GM18858 (cell line): ENCODE results near the gene OR52W1.
"Not testable (repeated sequence)": the region's sequence is repeated elsewhere in the genome, so short reads cannot be mapped to it uniquely, and the experiment has no call there.

ENCODE experiments used
- ATAC-seq: cut with Tn5 transposase; IDR thresholded peaks from one replicate; pipeline ENCODE4 v1.9.1; 2021; ENCODE audit not compliant: unreplicated experiment

OR52W1 gene

DNA sequence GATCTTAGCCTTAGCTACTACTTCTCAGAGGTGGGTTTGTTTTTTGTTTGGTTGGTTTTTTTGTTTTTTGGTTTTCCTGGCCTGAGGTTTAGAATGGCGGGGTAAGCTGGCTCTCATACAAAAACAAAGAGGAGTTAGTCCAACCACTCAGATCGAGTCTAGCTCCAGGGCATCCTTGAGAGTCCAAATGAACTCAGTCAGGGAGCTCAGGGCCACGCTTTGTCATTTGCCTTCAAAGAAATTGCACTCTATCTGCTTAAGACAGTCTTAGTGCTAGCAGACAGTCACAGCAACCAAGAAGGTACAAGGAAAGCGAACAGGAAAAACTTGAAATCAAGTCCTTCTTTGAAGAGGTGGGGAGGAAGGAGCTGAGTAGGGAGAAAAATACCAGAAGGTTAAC, 17.5 kb downstream of the OR52W1 start:
- ATAC-seq = no peak

DNA sequence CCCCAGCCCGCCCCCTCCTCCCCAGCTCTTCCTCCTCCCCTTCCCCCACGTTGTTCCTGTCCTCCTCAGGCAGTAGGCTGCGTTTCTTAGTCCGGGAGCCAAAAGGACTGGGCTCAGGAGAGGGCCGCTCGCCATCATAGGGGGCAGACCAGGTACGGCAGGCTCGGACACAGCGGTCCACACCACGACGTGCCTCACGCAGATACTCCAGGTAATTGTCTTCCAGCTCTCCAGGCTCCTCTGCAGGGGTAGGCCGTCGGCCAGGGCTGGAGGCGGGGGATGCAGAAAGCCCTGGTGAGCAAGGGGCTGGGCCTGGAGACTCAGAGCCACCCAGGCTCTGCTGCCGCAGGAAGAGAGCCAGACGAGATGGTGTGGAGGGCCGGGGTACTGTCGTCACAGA, 18.7 kb downstream of the OR52W1 start:
- ATAC-seq = no peak

- ATAC-seq = no peak
Measured at GRCh38 chr11:6219359-6219758, 20.3 kb downstream of the OR52W1 start.

DNA sequence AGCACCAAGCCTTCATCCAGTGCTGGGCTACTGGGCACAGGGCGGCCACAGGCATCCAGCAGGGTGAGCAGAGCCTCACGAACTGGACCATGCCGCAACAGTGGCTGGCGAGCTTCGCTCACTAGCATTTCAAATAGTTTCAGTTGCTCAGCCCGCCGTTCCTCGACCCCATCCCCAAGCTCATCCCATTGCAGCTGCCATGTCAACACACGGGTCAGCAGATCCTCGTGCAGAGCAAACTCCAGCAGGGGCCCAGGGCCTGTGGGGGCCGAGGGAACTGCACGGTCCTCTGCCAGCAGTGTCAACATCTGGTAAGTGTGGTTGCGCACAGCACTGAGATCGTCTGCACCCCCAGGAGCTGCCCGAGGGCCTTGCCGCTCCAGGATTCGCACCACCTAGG, 24.8 kb downstream of the OR52W1 start:
- ATAC-seq = no peak

GRCh38 chr11:6224421-6224820, 25.4 kb downstream of the OR52W1 start:
- ATAC-seq = no peak

DNA sequence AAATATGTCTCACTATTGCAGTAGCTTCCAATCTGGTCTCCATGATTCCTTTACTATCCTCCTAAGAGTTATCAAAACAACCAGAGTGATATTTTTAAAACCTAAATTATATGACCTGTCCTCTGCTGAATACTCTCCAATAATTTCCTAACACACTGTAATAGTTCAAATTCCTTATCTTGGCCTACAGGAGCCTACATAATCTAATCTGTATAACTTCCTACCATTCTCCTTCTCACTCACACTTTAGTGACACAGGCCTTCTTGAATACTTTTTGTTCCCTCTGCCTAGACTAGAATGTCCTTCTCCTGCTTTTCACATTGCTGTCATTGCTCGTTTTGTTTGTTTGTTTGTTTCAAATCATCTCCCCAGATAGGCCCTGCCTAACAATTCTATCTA, 26.0 kb downstream of the OR52W1 start:
- no peak for ATAC-seq

- ATAC-seq = no peak
Measured at GRCh38 chr11:6225896-6226295, 26.9 kb downstream of the OR52W1 start.

GRCh38 chr11:6228520-6228919, 29.5 kb downstream of the OR52W1 start:
- ATAC-seq = no peak

DNA sequence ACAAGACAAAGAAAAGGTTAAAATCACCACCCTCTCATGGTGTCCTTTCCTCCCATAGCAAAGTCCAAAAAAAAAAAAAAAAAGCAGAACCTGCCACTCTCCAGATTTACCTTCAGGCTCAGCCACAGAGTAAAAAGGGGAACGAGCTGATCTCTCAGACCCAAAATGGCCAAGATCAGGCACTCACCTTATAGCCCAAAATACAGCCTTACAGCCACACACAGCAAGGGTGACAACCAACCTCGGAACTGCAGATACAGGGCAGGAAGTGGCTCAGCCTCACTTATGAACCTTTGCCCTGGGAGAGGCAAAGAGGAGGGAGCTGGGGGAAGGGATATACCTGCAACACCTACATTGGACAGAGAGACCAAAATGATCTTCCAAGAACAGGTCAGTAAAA, 30.9 kb downstream of the OR52W1 start:
- ATAC-seq = no peak

GRCh38 chr11:6232899-6233298, 33.9 kb downstream of the OR52W1 start:
- no peak for ATAC-seq

- no peak for ATAC-seq
Measured at GRCh38 chr11:6233984-6234386, 35.0 kb downstream of the OR52W1 start.

DNA sequence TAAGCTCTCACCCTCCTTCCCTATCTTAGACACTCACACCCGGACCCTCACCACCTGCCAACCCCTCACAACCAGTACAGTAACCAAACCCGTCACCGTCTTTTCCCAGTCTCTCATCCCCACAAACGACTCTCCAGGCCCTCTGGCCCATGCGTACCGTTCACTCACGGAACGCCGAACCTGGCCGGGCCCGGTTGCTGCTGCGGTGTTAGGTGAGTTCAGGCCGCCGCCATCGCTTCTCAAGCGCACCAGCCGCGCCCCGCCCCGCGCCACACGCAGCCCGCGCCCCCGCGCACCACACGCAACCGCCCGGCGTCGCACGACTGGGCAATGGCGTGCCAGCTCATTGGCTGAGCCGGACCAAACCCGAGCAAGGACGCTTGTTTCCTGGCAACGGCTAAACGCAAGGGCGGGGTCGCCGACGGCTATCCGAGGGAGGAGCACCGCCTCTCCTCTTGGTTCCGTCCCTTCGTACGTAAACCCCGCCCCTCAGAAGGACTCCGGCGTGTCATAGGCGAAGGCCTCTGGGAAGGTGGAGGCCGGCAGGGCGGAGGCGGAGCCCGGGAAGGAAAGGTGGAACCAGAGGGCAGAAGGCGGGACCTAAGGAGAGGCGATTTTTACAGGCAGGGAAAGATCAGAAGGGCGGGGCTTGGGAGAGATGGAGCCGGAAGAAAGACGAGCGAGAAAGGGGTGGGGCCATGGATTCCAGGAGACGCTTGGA, 35.5 kb downstream of the OR52W1 start, which contains the start of gene FHIP1B:
TSS of gene FHIP1B (minus strand) at position 250 of the 721 bp plus-strand sequence. CDS start 10,120 bp downstream, outside the sequence.
- peak; percentile 91 for ATAC-seq

- no peak for ATAC-seq
Measured at GRCh38 chr11:6237266-6237665, 38.2 kb downstream of the OR52W1 start.

DNA sequence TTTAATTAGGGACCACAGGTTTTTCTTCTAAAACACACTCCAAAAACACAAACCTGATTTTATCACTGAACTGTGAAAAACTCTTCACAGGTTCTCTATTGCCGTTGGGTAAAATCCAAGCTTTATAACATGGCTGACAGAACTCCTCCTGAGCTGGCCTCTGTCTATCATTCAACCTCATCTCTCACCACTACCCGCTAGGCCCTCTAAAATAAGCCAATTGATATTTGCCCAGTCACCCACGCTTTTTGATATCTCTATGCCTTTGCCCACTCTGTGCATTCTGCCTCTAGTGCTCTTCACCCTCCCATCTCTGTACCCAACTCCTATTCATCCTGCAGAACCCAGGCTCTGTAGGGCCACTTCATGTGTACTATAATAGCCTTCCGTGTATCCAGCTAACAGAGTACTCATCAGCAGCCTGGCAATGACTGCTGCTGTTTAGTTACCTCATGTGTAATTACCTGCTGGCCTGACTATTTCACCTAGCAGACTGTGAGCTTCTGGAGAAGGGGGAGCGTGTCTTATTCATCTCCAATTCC, 38.8 kb downstream of the OR52W1 start:
- no peak for ATAC-seq

DNA sequence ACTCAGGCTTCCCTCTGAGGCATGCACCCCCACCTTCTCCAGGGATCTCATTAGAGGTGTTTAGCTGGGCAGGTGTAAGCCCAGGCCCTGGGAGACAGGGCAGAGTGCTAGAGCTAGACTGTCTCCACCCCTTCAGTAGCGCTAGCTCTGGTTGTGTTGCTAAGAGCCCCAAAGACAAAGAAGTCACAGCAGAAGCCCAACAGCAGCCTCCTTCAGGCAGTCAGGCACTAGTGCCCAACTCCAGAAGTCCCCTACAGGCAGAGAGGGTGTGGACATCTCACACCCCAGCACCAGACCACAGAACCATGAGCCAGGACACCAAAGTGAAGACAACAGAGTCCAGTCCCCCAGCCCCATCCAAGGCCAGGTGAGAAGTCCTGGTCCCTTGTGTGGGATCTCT, 39.9 kb downstream of the OR52W1 start, which contains the start of gene CNGA4:
TSS of gene CNGA4 (plus strand) at position 188 of the 400 bp plus-strand sequence. CDS start at position 306, 118 bp downstream.
- no peak for ATAC-seq

DNA sequence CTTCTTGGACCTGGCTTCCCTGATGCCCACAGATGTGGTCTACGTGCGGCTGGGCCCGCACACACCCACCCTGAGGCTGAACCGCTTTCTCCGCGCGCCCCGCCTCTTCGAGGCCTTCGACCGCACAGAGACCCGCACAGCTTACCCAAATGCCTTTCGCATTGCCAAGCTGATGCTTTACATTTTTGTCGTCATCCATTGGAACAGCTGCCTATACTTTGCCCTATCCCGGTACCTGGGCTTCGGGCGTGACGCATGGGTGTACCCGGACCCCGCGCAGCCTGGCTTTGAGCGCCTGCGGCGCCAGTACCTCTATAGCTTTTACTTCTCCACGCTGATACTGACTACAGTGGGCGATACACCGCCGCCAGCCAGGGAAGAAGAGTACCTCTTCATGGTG, 41.1 kb downstream of the OR52W1 start:
- ATAC-seq = no peak

DNA sequence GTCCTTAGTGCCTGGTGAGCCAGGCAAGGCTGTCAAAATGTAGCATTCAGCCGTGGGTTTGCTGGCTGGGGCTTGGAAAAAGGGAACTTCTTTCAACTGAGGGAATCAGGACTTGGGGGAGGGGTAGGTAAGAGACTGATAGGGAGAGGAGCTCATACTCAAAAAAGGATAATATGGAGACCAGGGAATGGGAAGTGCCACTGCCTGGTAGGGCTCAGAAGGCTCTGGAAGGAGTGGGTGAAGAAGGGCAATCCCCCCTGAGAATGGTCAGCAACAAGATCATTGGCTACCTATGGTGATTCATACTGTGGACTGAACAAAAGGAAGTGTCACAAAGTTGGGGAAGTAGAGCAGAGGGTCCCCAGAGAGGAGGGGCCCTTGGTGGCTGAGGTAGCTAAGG, 41.8 kb downstream of the OR52W1 start:
- no peak for ATAC-seq

DNA sequence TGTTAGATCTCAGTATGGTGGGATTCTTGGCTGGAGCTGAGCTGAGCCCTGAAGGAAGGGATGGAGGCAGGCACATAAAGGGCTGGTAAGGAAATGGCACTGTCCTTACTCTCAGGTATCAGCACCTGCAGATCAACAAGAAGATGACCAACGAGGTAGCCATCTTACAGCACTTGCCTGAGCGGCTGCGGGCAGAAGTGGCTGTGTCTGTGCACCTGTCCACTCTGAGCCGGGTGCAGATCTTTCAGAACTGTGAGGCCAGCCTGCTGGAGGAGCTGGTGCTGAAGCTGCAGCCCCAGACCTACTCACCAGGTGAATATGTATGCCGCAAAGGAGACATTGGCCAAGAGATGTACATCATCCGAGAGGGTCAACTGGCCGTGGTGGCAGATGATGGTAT, 42.3 kb downstream of the OR52W1 start:
- ATAC-seq = no peak

- no peak for ATAC-seq
Measured at GRCh38 chr11:6245536-6245935, 46.5 kb downstream of the OR52W1 start.

DNA sequence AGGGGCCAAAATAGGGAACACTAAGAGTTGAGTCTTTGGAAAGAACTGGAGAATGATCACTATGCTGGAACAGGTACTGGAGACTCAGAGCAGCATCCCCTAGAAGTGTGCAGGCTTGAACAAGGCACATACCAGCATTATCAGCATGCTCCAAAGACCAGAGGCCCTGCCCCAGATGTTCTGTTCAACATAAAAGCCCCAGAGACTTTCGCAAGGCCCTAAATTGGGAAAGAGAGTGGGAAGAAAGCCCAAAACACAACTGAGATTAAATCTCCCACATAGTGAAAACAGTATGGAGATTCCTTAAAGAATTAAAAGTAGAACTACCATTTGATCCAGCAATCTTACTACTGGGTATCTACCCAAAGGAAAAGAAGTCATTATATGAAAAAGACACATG, 49.2 kb downstream of the OR52W1 start:
- no peak for ATAC-seq

DNA sequence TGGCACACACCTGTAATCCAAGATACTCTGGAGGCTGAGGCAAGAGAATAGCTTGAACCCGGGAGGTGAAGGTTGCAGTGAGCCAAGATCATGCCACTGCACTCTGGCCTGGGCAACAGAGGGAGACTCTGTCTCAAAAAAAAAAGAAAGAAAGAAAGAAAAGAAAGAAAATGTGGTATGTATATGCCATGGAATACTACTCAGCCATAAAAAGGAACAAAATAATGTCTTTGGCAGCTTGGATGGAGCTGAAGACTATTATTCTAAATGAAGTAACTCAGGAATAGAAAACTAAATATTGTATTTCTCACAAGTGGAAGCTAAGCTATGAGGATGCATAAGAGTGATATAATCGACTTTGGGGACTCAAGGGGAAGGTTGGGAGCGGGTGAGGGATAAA, 49.9 kb downstream of the OR52W1 start:
- ATAC-seq = not testable (repeated sequence)
